ENCODE data around the gene ZNF888.

The ZNF888 gene

GRCh38 chr19:52922841-52923777 is at the start of gene ZNF888:
TSS of gene ZNF888 (minus strand) at chr19:52923428. CDS start at chr19:52917873, 5,555 bp downstream.
- peak within 1 kb of the TSS; percentile 74 for H3K4me3 ChIP-seq
- H3K27me3 ChIP-seq, result no peaks in the 10 kb centered on the region
- peaks cover 37% of the 10 kb centered on the region for H3K36me3 ChIP-seq
- peaks cover 17% of the 10 kb centered on the region for H3K4me1 ChIP-seq
- H3K9ac ChIP-seq, result peak within 1 kb of the TSS; percentile 84
- H3K9me3 ChIP-seq, result no peaks in the 10 kb centered on the region
- peak within 1 kb of the TSS; percentile 82 for H3K27ac ChIP-seq
- TF ChIP-seq Cebpa-rat (IDR thresholded peaks at IDR 0.05), result no peak
- peak within 1 kb of the TSS; percentile 97 for H3K4me2 ChIP-seq
- no peaks in the 10 kb centered on the region for H4K20me1 ChIP-seq

DNA sequence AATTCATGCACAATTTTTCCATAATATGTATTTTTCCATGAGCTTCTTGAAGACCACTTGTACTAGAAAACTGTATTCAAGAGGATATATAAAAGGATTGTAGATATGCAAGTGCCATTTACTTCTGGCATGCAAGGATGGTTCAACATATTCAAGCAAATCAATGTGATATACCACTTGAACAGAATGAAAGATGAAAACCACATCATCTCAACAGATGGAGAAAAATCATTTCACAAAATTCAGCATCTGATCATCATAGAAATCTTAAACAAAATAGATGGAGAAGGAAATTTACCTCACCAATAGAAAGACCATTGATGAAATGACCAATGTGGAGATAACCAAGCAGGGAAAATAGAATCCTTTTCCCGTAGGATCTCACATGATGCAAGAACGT is 44.5 kb upstream of the ZNF888 start:
- H3K27ac ChIP-seq, result no peak overlapping the region
- H3K36me3 ChIP-seq, result peaks cover 46% of the 10 kb centered on the region
- no peak overlapping the region for H3K4me2 ChIP-seq
- no peak overlapping the region for H3K4me3 ChIP-seq
- H3K4me1 ChIP-seq, result peaks cover 8% of the 10 kb centered on the region
- H4K20me1 ChIP-seq, result no peaks in the 10 kb centered on the region
- no peak overlapping the region for H3K9ac ChIP-seq
- peaks cover 43% of the 10 kb centered on the region for H3K9me3 ChIP-seq
- H3K27me3 ChIP-seq, result no peaks in the 10 kb centered on the region
- TF ChIP-seq Cebpa-rat (IDR thresholded peaks at IDR 0.05), result no peak

DNA sequence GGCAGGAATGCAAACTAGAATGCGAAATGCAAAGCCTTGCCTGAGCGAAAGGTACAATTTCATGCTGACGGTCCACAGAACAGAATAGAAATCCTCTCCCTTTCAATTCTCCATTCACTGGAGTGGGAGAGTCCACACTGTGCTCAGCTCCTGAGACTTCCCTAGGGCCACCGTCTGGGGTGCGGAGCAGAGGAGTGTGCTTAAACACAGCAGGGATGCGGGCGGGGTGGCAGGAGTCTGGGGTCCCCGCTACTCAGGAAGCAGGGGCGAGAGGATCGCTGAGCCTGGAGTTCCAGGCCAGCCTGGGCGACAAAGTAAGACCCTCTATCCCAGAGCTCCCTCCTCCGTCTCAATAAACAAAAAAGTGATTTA is 40.0 kb upstream of the ZNF888 start:
- H3K9ac ChIP-seq, result peak overlapping the region; percentile 88
- H3K27me3 ChIP-seq, result no peaks in the 10 kb centered on the region
- H3K9me3 ChIP-seq, result peaks cover 46% of the 10 kb centered on the region
- H3K27ac ChIP-seq, result peak overlapping the region; percentile 15; the same call in 1 of the 2 replicates
- peaks cover 39% of the 10 kb centered on the region for H3K36me3 ChIP-seq
- peaks cover 17% of the 10 kb centered on the region for H3K4me1 ChIP-seq
- no peak for TF ChIP-seq Cebpa-rat (IDR thresholded peaks at IDR 0.05)
- H3K4me2 ChIP-seq, result peak overlapping the region; percentile 80
- H3K4me3 ChIP-seq, result peak overlapping the region; percentile 76
- H4K20me1 ChIP-seq, result no peaks in the 10 kb centered on the region

DNA sequence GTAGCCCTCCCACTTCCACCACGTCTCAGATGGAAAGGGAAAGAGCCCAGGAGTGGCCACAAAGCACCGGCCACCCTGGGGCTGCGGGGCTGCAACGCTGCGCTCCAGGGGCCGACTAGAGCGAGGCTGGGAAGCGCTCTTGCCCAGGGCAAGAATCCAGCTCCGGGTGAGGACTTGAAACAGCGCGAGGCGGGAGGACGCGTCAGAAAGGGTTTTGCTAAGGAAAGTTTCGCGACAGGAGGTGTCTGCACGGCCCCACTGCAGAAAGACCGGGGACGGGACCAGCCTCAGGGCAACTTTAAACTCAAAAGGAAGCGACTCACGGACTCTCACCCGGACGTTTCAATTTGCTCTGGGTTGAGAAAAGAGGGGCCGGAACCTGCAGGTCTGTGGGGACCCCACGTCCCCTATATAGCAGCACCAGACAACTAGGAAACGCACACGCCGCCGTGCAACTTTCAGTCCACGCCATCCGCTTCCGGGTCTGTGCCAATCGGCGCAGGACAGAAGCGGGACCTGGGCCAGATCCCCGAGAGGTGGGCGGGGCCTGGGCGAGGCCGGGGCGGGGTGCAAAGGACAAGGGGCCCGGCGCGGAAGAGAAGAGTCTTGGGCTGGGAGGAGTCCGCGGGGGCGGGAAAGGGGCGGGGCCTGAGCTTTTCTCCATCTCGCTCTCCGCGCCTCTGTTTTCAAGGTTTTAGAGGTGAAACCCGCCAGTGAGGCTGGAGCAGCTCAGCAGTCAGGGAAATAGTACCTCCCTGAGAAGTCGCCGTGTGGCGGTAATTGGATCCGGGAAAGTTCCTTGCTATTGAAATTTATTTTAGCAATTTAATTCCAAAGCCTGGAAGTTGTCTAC is 39.4 kb upstream of the ZNF888 start, which contains the start of gene ZNF816:
ZNF816 (minus strand) TSS at position 488 of the 853 bp plus-strand sequence. CDS start 6,792 bp downstream, outside the sequence.
- Histone ChIP-seq H3K27me3 (no peaks in the 10 kb centered on the region), H4K20me1 (no peaks in the 10 kb centered on the region), H3K9me3 (peaks cover 46% of the 10 kb centered on the region), H3K36me3 (peaks cover 41% of the 10 kb centered on the region), H3K4me3 (peak within 1 kb of the TSS; percentile 76), H3K9ac (peak within 1 kb of the TSS; percentile 88), H3K27ac (peak within 1 kb of the TSS; percentile 84), H3K4me2 (peak within 1 kb of the TSS; percentile 85), H3K4me1 (peaks cover 17% of the 10 kb centered on the region)
- TF ChIP-seq Cebpa-rat (IDR thresholded peaks at IDR 0.05), result no peak

GRCh38 chr19:52961981-52962380 is 38.8 kb upstream of the ZNF888 start:
- Histone ChIP-seq H3K4me3 (peak overlapping the region; percentile 76), H3K9ac (peak overlapping the region; percentile 88), H4K20me1 (no peaks in the 10 kb centered on the region), H3K36me3 (peaks cover 41% of the 10 kb centered on the region), H3K9me3 (peaks cover 46% of the 10 kb centered on the region), H3K4me1 (peaks cover 17% of the 10 kb centered on the region), H3K27me3 (no peaks in the 10 kb centered on the region), H3K27ac (peak overlapping the region; percentile 84), H3K4me2 (peak overlapping the region; percentile 85)
- no peak for TF ChIP-seq Cebpa-rat (IDR thresholded peaks at IDR 0.05)

DNA sequence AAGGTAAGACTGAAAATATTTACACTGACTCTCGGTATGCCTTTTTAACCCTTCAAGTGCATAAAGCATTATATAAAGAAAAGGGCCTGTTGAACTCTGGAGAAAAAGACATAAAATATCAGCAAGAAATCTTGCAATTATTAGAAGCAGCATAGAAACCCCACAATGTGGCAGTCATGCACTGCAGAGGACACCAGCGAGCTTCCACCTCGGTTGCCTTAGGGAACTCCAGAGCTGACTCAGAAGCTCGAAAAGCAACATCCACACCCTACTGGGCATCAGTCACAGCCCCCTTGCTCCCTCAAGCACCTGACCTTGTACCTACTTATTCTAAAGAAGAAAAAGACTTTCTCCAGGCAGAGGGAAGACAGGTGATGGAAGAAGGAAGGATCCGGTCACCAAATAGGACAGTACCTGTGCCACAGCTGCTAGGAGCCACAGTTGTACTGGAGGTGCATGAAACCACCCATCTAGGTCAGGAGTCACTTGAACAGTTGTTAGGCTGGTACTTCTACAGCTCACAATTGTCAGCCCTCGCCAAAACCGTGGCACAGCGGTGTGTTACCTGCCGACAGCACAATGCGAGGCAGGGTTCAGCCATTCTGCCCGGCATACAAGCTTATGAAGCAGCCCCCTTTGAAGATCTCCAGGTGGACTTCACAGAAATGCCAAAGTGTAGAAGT is 36.5 kb upstream of the ZNF888 start:
- H3K9me3 ChIP-seq, result peaks cover 66% of the 10 kb centered on the region

GRCh38 chr19:52957591-52957990 is 34.4 kb upstream of the ZNF888 start:
- Histone ChIP-seq H3K4me3 (no peak overlapping the region), H3K36me3 (peaks cover 81% of the 10 kb centered on the region), H4K20me1 (no peaks in the 10 kb centered on the region), H3K9ac (no peak overlapping the region), H3K9me3 (peaks cover 84% of the 10 kb centered on the region), H3K4me2 (no peak overlapping the region), H3K27me3 (no peaks in the 10 kb centered on the region), H3K4me1 (peaks cover 9% of the 10 kb centered on the region), H3K27ac (no peak overlapping the region)
- TF ChIP-seq Cebpa-rat (IDR thresholded peaks at IDR 0.05), result no peak

More for the DNA sequence above, 36.5 kb upstream of the ZNF888 start:
- Histone ChIP-seq H3K36me3 (peaks cover 62% of the 10 kb centered on the region), H3K27me3 (no peaks in the 10 kb centered on the region), H3K4me3 (0 out of 2 replicates have a peak overlapping the region, but pooled peaks have one; percentile 1), H3K4me1 (peaks cover 17% of the 10 kb centered on the region), H3K27ac (no peak overlapping the region), H3K4me2 (no peak overlapping the region), H3K9ac (no peak overlapping the region), H4K20me1 (no peaks in the 10 kb centered on the region)
- TF ChIP-seq Cebpa-rat (IDR thresholded peaks at IDR 0.05), result no peak

DNA sequence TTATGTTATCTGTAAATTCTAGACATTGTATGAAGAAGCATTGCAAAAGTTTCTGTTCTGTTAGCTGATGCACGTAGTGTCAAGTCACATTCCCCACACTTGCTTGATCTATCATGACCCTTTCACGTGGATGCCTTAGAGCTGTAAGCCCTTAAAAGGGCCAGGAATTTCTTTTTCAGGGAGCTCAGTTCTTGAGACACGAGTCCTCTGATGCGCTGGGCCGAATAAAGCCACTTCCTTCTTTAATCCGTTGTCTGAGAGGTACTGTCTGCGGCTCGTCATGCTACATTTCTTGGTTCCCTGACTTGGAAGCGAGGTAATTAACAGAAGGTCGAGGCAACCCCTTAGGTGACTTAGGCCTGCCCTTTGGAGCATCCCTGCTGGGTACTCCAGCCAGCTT is 33.7 kb upstream of the ZNF888 start:
- Histone ChIP-seq H3K36me3 (peaks cover 88% of the 10 kb centered on the region), H4K20me1 (no peaks in the 10 kb centered on the region), H3K9ac (no peak overlapping the region), H3K4me1 (peaks cover 9% of the 10 kb centered on the region), H3K4me3 (no peak overlapping the region), H3K27me3 (no peaks in the 10 kb centered on the region), H3K4me2 (no peak overlapping the region), H3K27ac (no peak overlapping the region), H3K9me3 (peaks cover 91% of the 10 kb centered on the region)
- TF ChIP-seq Cebpa-rat (IDR thresholded peaks at IDR 0.05), result no peak

- no peaks in the 10 kb centered on the region for H3K27me3 ChIP-seq
- no peak for TF ChIP-seq Cebpa-rat (IDR thresholded peaks at IDR 0.05)
- H3K9ac ChIP-seq, result no peak overlapping the region
- H3K4me3 ChIP-seq, result no peak overlapping the region; the same call in 1 of the 2 replicates
- no peaks in the 10 kb centered on the region for H4K20me1 ChIP-seq
- no peak overlapping the region for H3K27ac ChIP-seq
- H3K9me3 ChIP-seq, result peaks cover 76% of the 10 kb centered on the region
- no peak overlapping the region for H3K4me2 ChIP-seq
- H3K36me3 ChIP-seq, result peaks cover 76% of the 10 kb centered on the region
- no peaks in the 10 kb centered on the region for H3K4me1 ChIP-seq
These were observed 26.2 kb upstream of the ZNF888 start for GRCh38 chr19:52949422-52949821.
